Measurements from ENCODE around the gene LMBR1L.

LMBR1L gene

GRCh38 chr12:49126852-49127763 is 16.5 kb upstream of the LMBR1L start:
- Mint-ChIP-seq H3K9me3 (no peaks in the 10 kb centered on the region), H3K27me3 (ENCODE audit: low read depth) (no peaks in the 10 kb centered on the region), H3K36me3 (ENCODE audit: low read depth) (peaks cover 43% of the 10 kb centered on the region), H3K4me3 (peak overlapping the region in 2 of 3 experiments; percentile 48 to 52), H3K4me1 (peaks cover 36% of the 10 kb centered on the region), H3K27ac (peak overlapping the region; percentile 3 to 33 (median 18))
- TF ChIP-seq CTCF (IDR thresholded peaks at IDR 0.05; ENCODE audit: unreplicated experiment in 3 of 3), result no peak

- peak; percentile 58 to 63 (median 60) for TF ChIP-seq CTCF (IDR thresholded peaks at IDR 0.05; ENCODE audit: unreplicated experiment in 3 of 3)
- Mint-ChIP-seq H3K9me3 (no peaks in the 10 kb centered on the region), H3K36me3 (ENCODE audit: low read depth) (peaks cover 5% of the 10 kb centered on the region), H3K27ac (no peak overlapping the region), H3K27me3 (ENCODE audit: low read depth) (no peaks in the 10 kb centered on the region), H3K4me1 (no peaks in the 10 kb centered on the region), H3K4me3 (no peak overlapping the region)
Measured at GRCh38 chr12:49121047-49121696, 10.5 kb upstream of the LMBR1L start.

GRCh38 chr12:49111206-49111605 is 559 bp upstream of the LMBR1L start:
- Mint-ChIP-seq H3K4me1 (peaks cover 32% of the 10 kb centered on the region), H3K27ac (peak overlapping the region; percentile 87 to 96 (median 95)), H3K4me3 (peak overlapping the region; percentile 88 to 98 (median 97)), H3K36me3 (ENCODE audit: low read depth) (peaks cover 5% of the 10 kb centered on the region), H3K9me3 (no peaks in the 10 kb centered on the region), H3K27me3 (ENCODE audit: low read depth) (no peaks in the 10 kb centered on the region)
- no peak for TF ChIP-seq CTCF (IDR thresholded peaks at IDR 0.05; ENCODE audit: unreplicated experiment in 3 of 3)

- TF ChIP-seq CTCF (IDR thresholded peaks at IDR 0.05; ENCODE audit: unreplicated experiment in 3 of 3), result no peak
- Mint-ChIP-seq H3K36me3 (ENCODE audit: low read depth) (peaks cover 5% of the 10 kb centered on the region), H3K9me3 (no peaks in the 10 kb centered on the region), H3K4me1 (peaks cover 32% of the 10 kb centered on the region), H3K27me3 (ENCODE audit: low read depth) (no peaks in the 10 kb centered on the region), H3K27ac (peak overlapping the region; percentile 87 to 96 (median 95)), H3K4me3 (peak overlapping the region; percentile 88 to 98 (median 97))
Measured at GRCh38 chr12:49109641-49110463, 795 bp downstream of the LMBR1L start.

- Mint-ChIP-seq H3K27me3 (ENCODE audit: low read depth) (no peaks in the 10 kb centered on the region), H3K27ac (peak overlapping the region; percentile 78 to 96 (median 95)), H3K4me3 (peak overlapping the region; percentile 88 to 98 (median 97)), H3K4me1 (peaks cover 32% of the 10 kb centered on the region), H3K36me3 (ENCODE audit: low read depth) (peaks cover 13% of the 10 kb centered on the region), H3K9me3 (no peaks in the 10 kb centered on the region)
- no peak for TF ChIP-seq CTCF (IDR thresholded peaks at IDR 0.05; ENCODE audit: unreplicated experiment in 3 of 3)
Measured at GRCh38 chr12:49108958-49109404, 1.7 kb downstream of the LMBR1L start.
